Psoas muscle (tissue), 8 donors: ENCODE measurements around the gene RASD1. TPM values are rescaled to one million over a fixed set of nuclear protein-coding genes. Genes with fewer than 3 reads are reported as not detected.

Experiments
- ATAC-seq, 4 donors: fragments of 200-7000 bp; cut with Tn5 transposase; one replicate each; pipeline ENCODE4 v1.9.1; 2020; ENCODE audit warnings: moderate library complexity in 3 of 4, mild to moderate bottlenecking in 2 of 4
- DNase-seq, 2 donors: peaks; one replicate each; pipeline ENCODE4 v3.0.0-alpha.2; 2020
- H3K27ac ChIP-seq: fragments of 200-600 bp; one replicate; pipeline ENCODE4 v1.8.0; 2022
- H3K27me3 ChIP-seq, 3 donors: fragments of 200-600 bp in 1 of 3; one replicate each; pipeline versions ENCODE4 v1.6.1 to v1.8.0; 2013 to 2022; ENCODE audit warnings: low read length in 2 of 3, mild to moderate bottlenecking in 2 of 3, moderate library complexity in 1 of 3; ENCODE audit not compliant: insufficient read depth in 3 of 3
- H3K36me3 ChIP-seq, 2 donors: fragments of 200-600 bp in 1 of 2; one replicate each; pipeline versions ENCODE4 v1.6.1 to v1.8.0; 2013 to 2022; ENCODE audit warnings: low read depth in 1 of 2, mild to moderate bottlenecking in 1 of 2, moderate library complexity in 1 of 2; ENCODE audit not compliant: insufficient read depth in 1 of 2
- H3K4me1 ChIP-seq: fragments of 200-600 bp; one replicate; pipeline ENCODE4 v1.8.0; 2022
- H3K4me3 ChIP-seq: fragments of 200-600 bp; one replicate; pipeline ENCODE4 v1.8.0; 2022; ENCODE audit warnings: mild to moderate bottlenecking
- H3K9me3 ChIP-seq: fragments of 200-600 bp; one replicate; pipeline ENCODE4 v1.8.0; 2022
- WGBS, 3 donors: extraction: QIAGEN DNeasy Blood & Tissue Kit; methylation state at CpG; one replicate each; pipeline versions ENCODE4 v1.1.6 to v1.1.7; 2013; 5-methylcytosine and 5-hydroxymethylcytosine counted together
- intact Hi-C, 2 donors: fragments of 100-400 bp; cut with DNase I; formaldehyde crosslinking; loops; one replicate each; pipeline versions ENCODE4 v1.11.0 to v1.14.2; 2022
- polyA plus RNA-seq, 3 donors: library from polyadenylated mRNA; stranded (reverse); fragments of 200-250 nt; gene quantifications; one replicate each; pipeline ENCODE4 v1.2.3, GENCODE V29; 2013
- total RNA-seq, 4 donors: library from RNA; stranded (reverse); fragmentation: NEBNext Ultra II Directional in 2 of 4; extraction: Animal tissue kit (Norgen Biotek cat#: 25700) in 2 of 4; gene quantifications; one replicate each; pipeline versions ENCODE4 v1.2.1 to v1.2.4, GENCODE V29; 2021 to 2023
- TF ChIP-seq, protein P1 (sequence below): fragments of 200-600 bp; IDR thresholded peaks from one replicate; pipeline ENCODE4 v1.8.0; 2022; ENCODE audit warnings: antibody characterized with exemption
- donor health status: healthy with polysubstance abuse.
- donor health status: DM: no; HTN: no; CAD: no; lungs with moderate emphysema.
- donor health status: Bipolar disorder and iron deficiency.
- donor health status: healthy.
- donor health status: DM: yes; HTN: yes; CAD: no.
- donor health status: DM: no; HTN: no; CAD: no.
- donor health status: DM: no; HTN: no; CAD: no.
- donor health status: DM: yes; HTN: yes; CAD: no.

The RASD1 gene
- total and polyA plus RNA-seq, 7 donors = 4.4 to 436 (median 26.5) TPM

DNA sequence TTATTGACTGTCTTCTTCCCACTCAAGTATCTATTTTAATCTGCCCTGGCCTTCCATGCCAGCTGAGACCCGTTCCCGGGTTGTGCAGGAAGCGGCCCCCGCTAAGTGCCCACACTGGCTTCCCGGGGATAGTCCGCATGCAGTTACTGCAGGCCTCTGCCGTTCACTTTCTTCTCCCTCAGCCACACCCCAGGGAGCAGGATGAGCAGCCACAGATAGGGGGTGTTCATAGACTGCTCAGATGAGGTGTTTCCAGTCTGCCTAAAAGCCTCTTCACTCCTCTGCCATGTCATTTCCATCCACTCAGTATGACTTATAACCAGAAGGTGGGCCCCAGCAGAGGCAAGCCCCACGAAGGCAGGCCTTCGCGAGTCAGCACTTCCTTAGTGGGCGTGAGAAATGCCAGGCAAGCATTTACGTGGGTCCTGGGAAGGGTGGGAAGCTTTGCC, 11.7 kb downstream of the RASD1 start:
- no peaks in the 10 kb centered on the region for H3K27me3 ChIP-seq
- intact Hi-C loops = no loop called here
- peak in 3 of 4 donors; percentile 26 to 38 (median 31) for ATAC-seq
- DNase-seq = no peak
- peaks cover 0 to 34% of the 10 kb centered on the region in 2 donors for H3K36me3 ChIP-seq
- peaks cover 27% of the 10 kb centered on the region for H3K4me1 ChIP-seq
- H3K9me3 ChIP-seq = no peaks in the 10 kb centered on the region
- H3K4me3 ChIP-seq = no peak overlapping the region
- no peak overlapping the region for H3K27ac ChIP-seq
- 55 to 68% (median 57%) methylated on average over 12 of the region's 12 CpGs for WGBS, 3 donors
- TF ChIP-seq, protein P1, sequence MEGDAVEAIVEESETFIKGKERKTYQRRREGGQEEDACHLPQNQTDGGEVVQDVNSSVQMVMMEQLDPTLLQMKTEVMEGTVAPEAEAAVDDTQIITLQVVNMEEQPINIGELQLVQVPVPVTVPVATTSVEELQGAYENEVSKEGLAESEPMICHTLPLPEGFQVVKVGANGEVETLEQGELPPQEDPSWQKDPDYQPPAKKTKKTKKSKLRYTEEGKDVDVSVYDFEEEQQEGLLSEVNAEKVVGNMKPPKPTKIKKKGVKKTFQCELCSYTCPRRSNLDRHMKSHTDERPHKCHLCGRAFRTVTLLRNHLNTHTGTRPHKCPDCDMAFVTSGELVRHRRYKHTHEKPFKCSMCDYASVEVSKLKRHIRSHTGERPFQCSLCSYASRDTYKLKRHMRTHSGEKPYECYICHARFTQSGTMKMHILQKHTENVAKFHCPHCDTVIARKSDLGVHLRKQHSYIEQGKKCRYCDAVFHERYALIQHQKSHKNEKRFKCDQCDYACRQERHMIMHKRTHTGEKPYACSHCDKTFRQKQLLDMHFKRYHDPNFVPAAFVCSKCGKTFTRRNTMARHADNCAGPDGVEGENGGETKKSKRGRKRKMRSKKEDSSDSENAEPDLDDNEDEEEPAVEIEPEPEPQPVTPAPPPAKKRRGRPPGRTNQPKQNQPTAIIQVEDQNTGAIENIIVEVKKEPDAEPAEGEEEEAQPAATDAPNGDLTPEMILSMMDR = no peak

DNA sequence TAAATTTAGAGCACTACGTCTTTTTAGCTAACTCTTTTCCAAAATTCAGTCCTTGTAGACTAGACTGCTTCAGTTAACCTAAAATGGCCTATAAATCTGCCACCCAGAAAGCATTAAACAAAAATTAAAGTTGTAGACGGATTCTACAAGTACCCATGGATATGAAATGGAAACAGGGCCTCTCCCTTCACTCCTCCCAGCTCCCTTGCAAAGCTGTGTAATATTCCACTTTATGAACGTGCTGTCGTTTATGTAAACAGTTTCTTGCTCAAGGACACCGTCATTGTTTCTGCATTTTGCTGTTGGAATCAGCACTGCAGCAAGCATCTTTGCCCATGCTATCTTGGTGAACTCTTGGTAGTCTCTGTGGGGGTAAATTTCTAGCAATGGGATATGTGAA, 14.3 kb downstream of the RASD1 start:
- peaks cover 46% of the 10 kb centered on the region for H3K4me1 ChIP-seq
- ATAC-seq (no peak), DNase-seq (no peak)
- TF ChIP-seq, protein P1 = no peak
- 53 to 72% (median 55%) methylated on average over 5 of the region's 5 CpGs for WGBS, 3 donors
- intact Hi-C loops = no loop called here
- H3K27ac ChIP-seq = no peak overlapping the region
- H3K36me3 ChIP-seq = peaks cover 0 to 14% of the 10 kb centered on the region in 2 donors
- H3K4me3 ChIP-seq = no peak overlapping the region
- no peaks in the 10 kb centered on the region for H3K27me3 ChIP-seq
- H3K9me3 ChIP-seq = no peaks in the 10 kb centered on the region

DNA sequence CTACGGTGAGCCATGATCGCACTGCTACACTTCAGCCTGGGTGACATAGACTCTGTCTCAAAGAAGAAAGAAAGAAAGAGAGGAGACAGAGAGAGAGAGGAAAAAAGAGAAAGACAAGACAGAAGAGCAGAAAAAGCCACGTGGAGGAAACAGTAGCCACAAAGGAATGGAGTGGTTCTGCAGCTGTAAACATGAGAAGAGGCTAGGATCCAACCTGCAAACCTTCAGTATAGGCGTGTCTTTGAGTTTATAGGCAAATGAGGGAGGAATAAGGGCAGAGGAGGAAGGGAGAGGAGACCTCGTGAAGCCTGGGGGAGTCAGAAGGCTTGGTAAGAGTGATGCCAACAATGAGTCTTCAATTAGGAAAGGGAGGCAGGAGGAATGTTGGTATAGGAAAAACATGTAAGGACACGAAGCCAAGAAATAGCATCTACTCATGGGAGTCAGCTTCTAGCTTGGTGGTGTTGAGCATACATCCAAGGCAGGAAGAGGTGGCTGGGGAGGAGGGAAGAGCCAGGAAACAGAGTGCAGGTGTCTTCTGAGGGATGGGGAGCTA, 15.5 kb downstream of the RASD1 start:
- H3K27me3 ChIP-seq = no peaks in the 10 kb centered on the region
- H3K9me3 ChIP-seq = no peaks in the 10 kb centered on the region
- WGBS, 3 donors = 66 to 71% (median 69%) methylated on average over 6 of the region's 6 CpGs
- no peak for DNase-seq
- H3K36me3 ChIP-seq = peaks cover 0 to 14% of the 10 kb centered on the region in 2 donors
- ATAC-seq = no peak
- no peak overlapping the region for H3K4me3 ChIP-seq
- intact Hi-C loops = no loop called here
- peaks cover 46% of the 10 kb centered on the region for H3K4me1 ChIP-seq
- peak overlapping the region; percentile 19 for H3K27ac ChIP-seq
- TF ChIP-seq, protein P1 = no peak

DNA sequence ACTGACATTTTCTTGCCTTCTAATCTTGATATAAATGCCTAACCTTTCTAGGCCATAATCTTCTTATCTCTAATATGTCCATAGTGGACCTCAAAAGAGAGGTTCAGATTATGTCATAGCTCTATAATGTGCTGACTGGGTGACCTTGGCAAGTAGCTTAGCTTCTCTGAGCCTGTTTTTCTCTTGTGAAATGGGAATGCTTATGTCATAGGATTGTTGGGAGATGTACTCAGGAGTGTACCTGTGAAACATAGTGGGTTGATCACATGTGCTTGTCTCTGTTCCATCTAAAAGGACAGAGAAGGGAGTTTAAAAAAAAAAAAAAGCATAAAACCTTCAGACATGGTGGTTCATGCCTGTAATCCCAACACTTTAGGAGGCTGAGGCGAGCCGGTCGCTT, 17.0 kb downstream of the RASD1 start:
- TF ChIP-seq, protein P1 = no peak
- Histone ChIP-seq H3K4me1 (peaks cover 42% of the 10 kb centered on the region), H3K4me3 (peak overlapping the region; percentile 90), H3K27me3 (no peaks in the 10 kb centered on the region), H3K27ac (no peak overlapping the region), H3K9me3 (no peaks in the 10 kb centered on the region), H3K36me3 (peaks cover 0 to 14% of the 10 kb centered on the region in 2 donors)
- 96 to 98% (median 96%) methylated on average over 3 of the region's 3 CpGs for WGBS, 3 donors
- intact Hi-C loops = no loop called here
- ATAC-seq (no peak), DNase-seq (no peak)
